IMR-90 (cell line): Measurements from ENCODE around the gene SPAG9. TPM values are rescaled to one million over a fixed set of nuclear protein-coding genes. Genes with fewer than 3 reads are reported as not detected.
A peak's percentile ranks its signal among the peaks of the same experiment; 100 is the strongest.

Source experiments
- ATAC-seq: fragments of 200-7000 bp; cut with Tn5 transposase; 2 replicates; pipeline ENCODE4 v1.9.1; 2020; ENCODE audit warnings: low read depth, mild to moderate bottlenecking, moderate library complexity
- BruUV-seq: library from RNA; stranded (reverse); fragments of 400-500 nt; replicated peaks from 2 replicates; lab custom pipeline; 2021; lab: Mats Ljungman, UMichigan
- CTCF ChIA-PET: fragments of 300-600 bp; formaldehyde crosslinking; extraction: SDS; loops from one replicate; lab custom pipeline; 2021; ENCODE audit warnings: antibody characterized with exemption; lab: Yijun Ruan, JAX
- POLR2A ChIA-PET: fragments of 300-600 bp; sonication (Branson Sonifier 250); formaldehyde crosslinking; loops from one replicate; lab custom pipeline; 2022; ENCODE audit warnings: antibody characterized with exemption; ENCODE audit not compliant: unreplicated experiment; lab: Charles Lee
- DNase-seq: peaks from one replicate; pipeline ENCODE4 v3.0.0; 2013
- H2AFZ ChIP-seq: replicated peaks from 2 replicates; pipeline ENCODE3; 2013; ENCODE audit warnings: low read length, mild to moderate bottlenecking; ENCODE audit not compliant: poor library complexity
- H2AK5ac ChIP-seq: 2 replicates; pipeline ENCODE4 v1.6.1; 2013; ENCODE audit warnings: low read depth, low read length, inconsistent platforms
- H2AK9ac ChIP-seq: replicated peaks from 2 replicates; pipeline ENCODE3; 2013; ENCODE audit warnings: mild to moderate bottlenecking, low read depth, low read length, moderate library complexity; ENCODE audit not compliant: poor library complexity
- H2BK120ac ChIP-seq: 2 replicates; pipeline ENCODE4 v1.6.1; 2013; ENCODE audit warnings: low read depth, low read length, inconsistent platforms
- H2BK15ac ChIP-seq: 3 replicates; pipeline ENCODE4 v1.6.1; 2013; ENCODE audit warnings: low read depth, low read length, inconsistent platforms
- H2BK20ac ChIP-seq: 2 replicates; pipeline ENCODE4 v1.6.1; 2013; ENCODE audit warnings: low read depth, mild to moderate bottlenecking, inconsistent platforms, low read length, moderate library complexity
- H2BK5ac ChIP-seq: 2 replicates; pipeline ENCODE4 v1.6.1; 2013; ENCODE audit warnings: mild to moderate bottlenecking, low read depth, low read length, inconsistent platforms; ENCODE audit not compliant: poor library complexity, severe bottlenecking
- H3K14ac ChIP-seq: replicated peaks from 2 replicates; pipeline ENCODE4 v1.6.1; 2013; ENCODE audit warnings: low read depth, low read length, inconsistent platforms
- H3K18ac ChIP-seq: 2 replicates; pipeline ENCODE4 v1.6.1; 2013; ENCODE audit warnings: low read depth, low read length, control low read depth
- H3K23ac ChIP-seq: 2 replicates; pipeline ENCODE4 v1.6.1; 2013; ENCODE audit warnings: low read depth, low read length, inconsistent platforms
- H3K27ac ChIP-seq: 2 replicates; pipeline ENCODE4 v1.5.1; 2013; ENCODE audit warnings: mild to moderate bottlenecking, control low read depth, low read length; ENCODE audit not compliant: insufficient read depth
- H3K27me3 ChIP-seq: 2 replicates; pipeline ENCODE4 v1.6.1; 2013; ENCODE audit warnings: low read length; ENCODE audit not compliant: control insufficient read depth, insufficient read depth
- H3K36me3 ChIP-seq: 2 replicates; pipeline ENCODE4 v1.6.1; 2013; ENCODE audit warnings: low read length, mixed read lengths; ENCODE audit not compliant: control insufficient read depth, insufficient read depth
- H3K4ac ChIP-seq: 2 replicates; pipeline ENCODE4 v1.6.1; 2013; ENCODE audit warnings: low read depth, low read length, inconsistent platforms
- H3K4me1 ChIP-seq: 2 replicates; pipeline ENCODE4 v1.6.1; 2013; ENCODE audit warnings: low read length, mixed read lengths; ENCODE audit not compliant: control insufficient read depth, insufficient read depth
- H3K4me2 ChIP-seq: 2 replicates; pipeline ENCODE4 v1.6.1; 2013; ENCODE audit warnings: low read depth, mild to moderate bottlenecking, control low read depth, low read length, moderate library complexity
- H3K4me3 ChIP-seq: 2 replicates; pipeline ENCODE4 v1.5.1; 2013; ENCODE audit warnings: low read depth, mild to moderate bottlenecking, control low read depth, low read length, moderate library complexity; ENCODE audit not compliant: insufficient read depth
- H3K56ac ChIP-seq: 2 replicates; pipeline ENCODE4 v1.6.1; 2013; ENCODE audit warnings: low read length, inconsistent platforms; ENCODE audit not compliant: insufficient read depth; ENCODE audit errors: extremely low read depth
- H3K79me1 ChIP-seq, 2 experiments: 2 replicates each; pipeline ENCODE4 v1.6.1; 2013; ENCODE audit warnings: low read length in 2 of 2, inconsistent platforms in 1 of 2, low read depth in 1 of 2
- H3K9ac ChIP-seq: 2 replicates; pipeline ENCODE4 v1.6.1; 2013; ENCODE audit warnings: low read depth, low read length, control low read depth
- H3K9me1 ChIP-seq: 2 replicates; pipeline ENCODE4 v1.6.1; 2013; ENCODE audit warnings: low read length, inconsistent platforms; ENCODE audit not compliant: insufficient read depth
- H3K9me3 ChIP-seq: 2 replicates; pipeline ENCODE4 v1.6.1; 2013; ENCODE audit warnings: low read length; ENCODE audit not compliant: control insufficient read depth, insufficient read depth
- H4K20me1 ChIP-seq: 2 replicates; pipeline ENCODE4 v1.6.1; 2013; ENCODE audit warnings: low read length, inconsistent platforms; ENCODE audit not compliant: insufficient read depth
- H4K5ac ChIP-seq: 2 replicates; pipeline ENCODE4 v1.6.1; 2013; ENCODE audit warnings: mild to moderate bottlenecking, low read depth, low read length, control low read depth
- H4K8ac ChIP-seq, 2 experiments: 2 replicates each; pipeline ENCODE4 v1.6.1; 2013; ENCODE audit warnings: low read depth in 2 of 2, low read length in 2 of 2, control low read depth in 1 of 2, inconsistent platforms in 1 of 2
- H4K91ac ChIP-seq: 2 replicates; pipeline ENCODE4 v1.6.1; 2013; ENCODE audit warnings: low read depth, low read length, inconsistent platforms; ENCODE audit not compliant: insufficient read depth
- BHLHE40 ChIP-seq: fragments of 150-350 bp; IDR thresholded peaks from 2 replicates; pipeline ENCODE4 v1.6.1; 2016; ENCODE audit warnings: mild to moderate bottlenecking, low read depth, low read length
- FOS ChIP-seq: fragments of 150-350 bp; IDR thresholded peaks from 2 replicates; pipeline ENCODE4 v1.6.1; 2016; ENCODE audit warnings: low read depth, low read length
- MAZ ChIP-seq: IDR thresholded peaks from 2 replicates; pipeline ENCODE4 v1.6.1; 2012; ENCODE audit warnings: low read depth, mild to moderate bottlenecking, low read length, improper control_type of control experiment, moderate library complexity, borderline replicate concordance
- MXI1 ChIP-seq: IDR thresholded peaks from 2 replicates; pipeline ENCODE4 v1.6.1; 2012; ENCODE audit warnings: low read depth, mild to moderate bottlenecking, low read length, moderate library complexity, borderline replicate concordance
- POLR2A ChIP-seq: IDR thresholded peaks from 2 replicates; pipeline ENCODE4 v1.6.1; 2012; ENCODE audit warnings: mild to moderate bottlenecking, low read depth, low read length
- RFX5 ChIP-seq: IDR thresholded peaks from 2 replicates; pipeline ENCODE4 v1.8.0; 2012; ENCODE audit warnings: low read depth, mild to moderate bottlenecking, low read length, moderate library complexity
- SMC3 ChIP-seq: fragments of 150-350 bp; IDR thresholded peaks from 2 replicates; pipeline ENCODE4 v1.6.1; 2016; ENCODE audit warnings: low read depth, mild to moderate bottlenecking, antibody characterized with exemption, low read length, moderate library complexity
- WGBS, 2 experiments: methylation state at CpG; one replicate each; pipeline versions ENCODE4 v1.1.5 to v1.1.7; 2013; ENCODE audit warnings: missing lambda C conversion rate in 2 of 2; ENCODE audit not compliant: insufficient read length in 1 of 2; ENCODE audit errors: extremely low coverage in 2 of 2; 5-methylcytosine and 5-hydroxymethylcytosine counted together
- dilution Hi-C: fragments of 300-500 bp; cut with HindIII; formaldehyde crosslinking; loops from one replicate; pipeline ENCODE4 v1.14.3; 2018; ENCODE audit warnings: low sequenced_read_pairs; ENCODE audit not compliant: unreplicated experiment
- in situ Hi-C: fragments of 300-500 bp; cut with MboI; formaldehyde crosslinking; loops from 3 replicates; pipeline ENCODE4 v1.14.3; 2019; ENCODE audit warnings: low sequenced_read_pairs, inconsistent platforms, mixed read lengths
- intact Hi-C: fragments of 100-400 bp; cut with micrococcal nuclease; formaldehyde crosslinking; loops from 2 replicates; pipeline ENCODE4 v1.10.0; 2022
- polyA plus RNA-seq, 3 experiments: library from polyadenylated mRNA; depleted of rRNA; stranded (reverse); fragments of >200 nt; gene quantifications; 2 replicates each; pipeline ENCODE4 v1.2.3, GENCODE V29; 2012; ENCODE audit warnings: low replicate concordance in 1 of 3
- total RNA-seq: library from RNA; depleted of rRNA; stranded (reverse); fragments of >200 nt; gene quantifications from 2 replicates; pipeline ENCODE4 v1.2.3, GENCODE V29; 2012
- TF ChIP-seq, protein P1 (sequence below): conservative IDR thresholded peaks from 2 replicates; pipeline ENCODE4 v1.5.1; 2012; ENCODE audit warnings: mild to moderate bottlenecking, low read depth, low read length, improper control_type of control experiment
- TF ChIP-seq, protein P2 (sequence below): fragments of 150-350 bp; IDR thresholded peaks from 2 replicates; pipeline ENCODE4 v1.6.1; 2016; ENCODE audit warnings: low read depth, mild to moderate bottlenecking, low read length, moderate library complexity, borderline replicate concordance

SPAG9 gene
- total and polyA plus RNA-seq, 2 of the 4 experiments (the other 2 are of a cell fraction): 26.7 to 75.5 TPM

DNA sequence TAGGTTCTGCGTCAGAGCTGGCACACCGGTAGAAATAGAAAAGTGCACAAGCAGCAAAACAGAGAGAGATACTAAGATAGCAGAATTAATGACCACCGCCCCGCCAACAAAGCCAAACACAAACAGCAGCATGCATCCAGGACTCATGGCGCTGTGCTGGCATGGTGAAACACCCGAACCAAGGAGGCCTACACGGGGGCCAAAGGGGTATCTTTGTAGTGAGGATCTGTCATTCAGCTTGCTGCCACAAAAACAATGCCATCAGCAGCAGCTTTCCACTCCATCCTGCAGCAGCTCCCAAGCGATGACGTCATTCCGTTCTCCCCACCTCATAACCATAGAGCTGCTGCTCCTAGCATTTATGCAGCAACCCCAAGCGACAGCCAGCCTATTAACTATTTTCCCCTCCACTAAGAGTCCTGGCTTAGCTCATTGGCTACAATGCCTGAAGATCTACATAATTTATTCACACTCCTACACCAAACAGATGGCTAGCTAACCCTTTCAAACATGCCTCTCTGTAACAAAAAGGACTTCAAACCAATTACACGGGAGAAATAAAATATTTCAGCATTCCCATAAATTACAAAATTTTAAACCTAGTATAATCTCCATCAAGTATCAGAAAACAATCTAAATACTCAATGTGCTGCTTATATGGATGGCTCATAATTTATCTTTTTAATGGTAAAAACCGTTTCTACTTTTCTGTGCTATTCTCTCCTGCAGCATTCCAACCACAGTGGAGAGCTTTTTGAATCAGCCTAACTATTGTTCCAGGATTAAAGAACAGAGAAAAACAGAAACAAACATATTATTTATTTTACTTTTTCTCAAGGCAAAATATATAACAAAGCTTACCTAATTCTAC, 73.9 kb downstream of the SPAG9 start (continued):
- TF ChIP-seq, protein P1, sequence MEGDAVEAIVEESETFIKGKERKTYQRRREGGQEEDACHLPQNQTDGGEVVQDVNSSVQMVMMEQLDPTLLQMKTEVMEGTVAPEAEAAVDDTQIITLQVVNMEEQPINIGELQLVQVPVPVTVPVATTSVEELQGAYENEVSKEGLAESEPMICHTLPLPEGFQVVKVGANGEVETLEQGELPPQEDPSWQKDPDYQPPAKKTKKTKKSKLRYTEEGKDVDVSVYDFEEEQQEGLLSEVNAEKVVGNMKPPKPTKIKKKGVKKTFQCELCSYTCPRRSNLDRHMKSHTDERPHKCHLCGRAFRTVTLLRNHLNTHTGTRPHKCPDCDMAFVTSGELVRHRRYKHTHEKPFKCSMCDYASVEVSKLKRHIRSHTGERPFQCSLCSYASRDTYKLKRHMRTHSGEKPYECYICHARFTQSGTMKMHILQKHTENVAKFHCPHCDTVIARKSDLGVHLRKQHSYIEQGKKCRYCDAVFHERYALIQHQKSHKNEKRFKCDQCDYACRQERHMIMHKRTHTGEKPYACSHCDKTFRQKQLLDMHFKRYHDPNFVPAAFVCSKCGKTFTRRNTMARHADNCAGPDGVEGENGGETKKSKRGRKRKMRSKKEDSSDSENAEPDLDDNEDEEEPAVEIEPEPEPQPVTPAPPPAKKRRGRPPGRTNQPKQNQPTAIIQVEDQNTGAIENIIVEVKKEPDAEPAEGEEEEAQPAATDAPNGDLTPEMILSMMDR: no peak

DNA sequence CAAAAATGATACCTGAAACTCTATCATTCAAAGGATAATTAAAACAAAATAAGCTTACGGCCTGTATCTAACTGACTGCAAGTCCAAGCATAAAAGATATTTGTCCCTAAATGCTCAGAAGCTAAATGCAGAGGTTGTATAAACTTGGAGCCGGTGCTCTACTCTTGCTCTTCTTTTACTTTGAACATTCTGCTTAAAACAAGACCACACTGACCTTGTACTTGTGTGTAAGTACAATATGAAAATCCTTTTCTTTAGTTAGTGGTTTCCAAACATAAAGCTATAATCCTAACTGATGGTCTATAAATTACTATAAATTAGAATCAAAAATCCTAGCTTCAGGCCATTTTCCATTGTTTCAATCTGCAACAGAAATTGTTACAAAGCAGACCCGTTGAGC, 74.6 kb downstream of the SPAG9 start:
- Histone ChIP-seq H3K27ac (no peak overlapping the region), H3K9ac (no peak overlapping the region), H2BK5ac (no peak overlapping the region), H3K4me2 (peak overlapping the region; percentile 12; the same call in 1 of the 2 replicates), H3K56ac (no peak overlapping the region), H3K9me3 (no peaks in the 10 kb centered on the region), H3K18ac (no peak overlapping the region), H4K5ac (no peak overlapping the region), H3K14ac (no peak overlapping the region), H3K27me3 (no peaks in the 10 kb centered on the region), H4K8ac (no peak overlapping the region), H3K4ac (no peak overlapping the region), H3K9me1 (peaks cover 7% of the 10 kb centered on the region), H2AK9ac (no peak overlapping the region), H2BK15ac (no peak overlapping the region), H3K79me1 (peaks cover 13 to 42% of the 10 kb centered on the region in 2 experiments), H4K91ac (no peak overlapping the region), H2BK20ac (no peak overlapping the region), H2BK120ac (no peak overlapping the region), H3K4me1 (peaks cover 4% of the 10 kb centered on the region; the same call in 1 of the 2 replicates), H3K4me3 (no peak overlapping the region), H2AFZ (no peak overlapping the region), H3K23ac (no peak overlapping the region; the same call in 1 of the 2 replicates), H4K20me1 (no peaks in the 10 kb centered on the region), H3K36me3 (no peaks in the 10 kb centered on the region), H2AK5ac (no peak overlapping the region)
- dilution Hi-C loops: no loop called here
- intact Hi-C loops: no loop called here
- DNase-seq (no peak), ATAC-seq (no peak)
- in situ Hi-C loops: no loop called here
- ChIA-PET POLR2A (no interaction called here), CTCF (interaction anchor here (0.6 to 1.3 kb wide), 3 partner anchors 11 to 72 kb away, joined by 3 to 8 read pairs (median 3); no protein-coding TSS in a partner anchor)
- BruUV-seq: no TSS peak
- TF ChIP-seq POLR2A: no peak
- no peak for TF ChIP-seq RFX5
- TF ChIP-seq BHLHE40: no peak
- no peak for TF ChIP-seq MAZ
- TF ChIP-seq, protein P2, sequence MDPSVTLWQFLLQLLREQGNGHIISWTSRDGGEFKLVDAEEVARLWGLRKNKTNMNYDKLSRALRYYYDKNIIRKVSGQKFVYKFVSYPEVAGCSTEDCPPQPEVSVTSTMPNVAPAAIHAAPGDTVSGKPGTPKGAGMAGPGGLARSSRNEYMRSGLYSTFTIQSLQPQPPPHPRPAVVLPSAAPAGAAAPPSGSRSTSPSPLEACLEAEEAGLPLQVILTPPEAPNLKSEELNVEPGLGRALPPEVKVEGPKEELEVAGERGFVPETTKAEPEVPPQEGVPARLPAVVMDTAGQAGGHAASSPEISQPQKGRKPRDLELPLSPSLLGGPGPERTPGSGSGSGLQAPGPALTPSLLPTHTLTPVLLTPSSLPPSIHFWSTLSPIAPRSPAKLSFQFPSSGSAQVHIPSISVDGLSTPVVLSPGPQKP: no peak
- no peak for TF ChIP-seq FOS
- no peak for TF ChIP-seq SMC3
- TF ChIP-seq MXI1: no peak
- no CpG with 5 or more reads among the region's 3 CpGs for WGBS, 2 experiments
